Measurements from ENCODE around the gene LRRC49.
"Not testable (repeated sequence)": the region's sequence is repeated elsewhere in the genome, so short reads cannot be mapped to it uniquely, and the experiment has no call there.

Gene LRRC49

DNA sequence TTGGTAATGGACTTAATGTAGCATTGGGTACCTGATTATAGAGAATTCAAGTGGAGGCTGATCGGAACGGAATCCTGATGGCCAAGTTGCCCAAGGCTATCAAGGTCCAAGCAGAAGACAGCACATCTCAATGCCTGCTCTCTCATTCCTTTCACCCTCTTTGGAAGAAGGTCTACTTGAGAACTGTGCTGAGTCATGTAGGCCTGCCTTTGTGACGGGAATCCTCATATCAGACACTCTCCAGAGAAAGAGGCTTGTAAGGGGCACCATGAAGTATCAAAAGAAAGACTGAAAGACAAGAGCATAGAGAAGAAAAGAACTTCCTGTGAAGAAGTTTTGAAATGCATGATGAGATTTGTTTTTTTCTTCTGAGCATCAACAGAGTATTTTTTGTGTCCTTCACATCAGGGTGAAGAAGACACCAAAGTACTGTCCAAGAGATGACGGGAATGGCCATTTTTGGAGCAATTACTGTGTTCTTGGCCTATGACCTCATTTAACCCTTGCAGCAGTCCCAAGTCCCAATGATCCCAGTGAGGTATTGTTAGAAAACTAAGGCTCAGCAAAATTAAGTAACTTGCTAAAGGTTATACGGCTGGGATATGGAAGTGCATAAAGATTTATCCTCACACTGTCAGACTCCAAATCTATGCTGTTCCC lies 25.5 kb upstream of the LRRC49 start:
- DNase-seq (ENCODE audit: low read depth) = no peak

GRCh38 chr15:70867911-70868467 lies 24.6 kb upstream of the LRRC49 start:
- DNase-seq (ENCODE audit: low read depth) = no peak

DNA sequence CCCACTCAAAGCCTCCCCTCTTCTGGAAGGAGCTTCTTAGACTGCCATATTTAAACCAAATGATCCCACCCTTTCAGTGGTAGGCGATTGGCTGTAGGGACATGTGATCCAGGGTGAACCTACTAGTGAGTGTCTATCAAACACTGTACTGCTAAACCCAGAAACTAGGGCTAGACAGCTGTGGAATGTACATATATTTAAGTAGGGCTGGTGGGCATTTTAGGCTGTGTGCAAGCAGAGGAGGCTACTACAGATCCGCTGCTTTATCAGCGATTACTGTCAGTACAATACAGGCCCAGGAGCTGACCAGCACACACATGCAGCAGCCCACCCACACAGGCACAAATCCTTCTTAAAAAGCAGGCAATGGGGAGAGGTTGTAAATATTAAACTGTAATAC lies 23.3 kb upstream of the LRRC49 start:
- no peak for DNase-seq (ENCODE audit: low read depth)

- DNase-seq (ENCODE audit: low read depth) = no peak
Measured at GRCh38 chr15:70870051-70870450, 22.6 kb upstream of the LRRC49 start.

DNA sequence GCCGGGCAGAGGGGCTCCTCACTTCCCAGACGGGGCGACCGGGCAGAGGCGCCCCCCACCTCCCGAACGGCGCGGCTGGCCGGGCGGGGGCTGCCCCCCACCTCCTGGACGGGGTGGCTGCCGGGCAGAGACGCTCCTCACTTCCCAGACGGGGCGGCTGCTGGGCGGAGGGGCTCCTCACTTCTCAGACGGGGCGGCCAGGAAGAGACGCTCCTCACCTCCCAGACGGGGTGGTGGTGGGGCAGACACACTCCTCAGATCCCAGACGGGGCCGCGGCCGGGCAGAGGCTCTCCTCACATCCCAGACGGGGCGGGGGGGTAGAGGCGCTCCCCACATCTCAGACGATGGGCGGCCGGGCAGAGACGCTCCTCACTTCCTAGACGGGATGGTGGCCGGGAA lies 21.1 kb upstream of the LRRC49 start:
- DNase-seq (ENCODE audit: low read depth) = not testable (repeated sequence)

- DNase-seq (ENCODE audit: low read depth) = no peak
Measured at GRCh38 chr15:70873232-70874054, 19.2 kb upstream of the LRRC49 start.

DNA sequence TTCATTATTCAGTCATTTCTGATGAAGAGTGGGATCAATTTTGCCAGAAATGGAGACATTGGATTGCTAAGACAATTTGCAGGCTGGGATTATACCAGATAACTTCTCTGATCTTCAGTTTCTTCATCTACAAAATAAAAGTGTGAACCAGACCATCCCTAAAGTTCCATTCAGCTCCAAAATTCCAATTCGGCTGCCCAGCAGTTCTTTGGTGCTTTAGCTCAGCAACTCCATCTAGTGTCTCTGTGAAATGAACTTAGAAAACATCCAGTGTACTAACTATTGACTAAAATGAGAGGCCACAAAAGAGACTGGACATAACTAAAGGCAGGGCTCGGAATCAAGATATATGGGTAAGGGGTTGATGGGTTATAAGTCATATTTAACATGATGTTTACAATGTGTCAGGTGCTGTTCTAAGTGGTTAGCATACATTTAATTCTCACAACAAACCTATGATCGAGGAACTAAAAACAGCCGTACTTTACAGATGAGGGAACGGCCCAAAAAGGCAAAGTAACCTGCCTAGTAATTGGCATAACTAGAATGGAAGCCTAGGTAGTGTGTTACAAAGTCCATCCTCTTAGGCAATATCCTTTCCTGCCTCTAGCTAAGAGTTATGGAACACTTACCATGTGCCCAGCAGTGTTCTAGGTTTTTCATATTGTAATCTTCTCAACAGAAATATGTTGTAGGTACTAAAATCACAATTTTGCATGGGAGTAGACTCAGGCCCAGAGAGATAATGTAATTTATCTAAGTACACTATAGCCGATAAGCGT lies 17.4 kb upstream of the LRRC49 start:
- no peak for DNase-seq (ENCODE audit: low read depth)

DNA sequence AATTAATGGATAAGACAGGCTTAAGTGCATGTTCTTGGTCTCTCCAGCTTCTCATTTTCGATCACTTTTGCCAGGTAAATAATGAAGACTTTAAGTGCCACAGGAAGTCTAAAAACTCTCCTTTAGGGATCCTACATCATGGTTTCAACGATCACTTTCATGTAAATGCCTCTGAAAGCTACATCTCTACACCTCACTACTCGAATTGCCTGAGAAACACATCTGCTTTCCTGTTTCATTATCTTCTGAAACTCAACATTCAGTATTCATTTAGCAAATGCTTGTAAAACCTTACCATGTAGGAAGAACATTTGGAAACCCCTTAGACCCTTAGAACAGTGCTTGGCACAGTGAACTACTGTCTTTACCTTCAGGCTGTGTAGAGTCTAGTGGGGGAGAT lies 16.6 kb upstream of the LRRC49 start:
- DNase-seq (ENCODE audit: low read depth) = no peak

- DNase-seq (ENCODE audit: low read depth) = no peak
Measured at GRCh38 chr15:70876683-70877082, 15.9 kb upstream of the LRRC49 start.

- peak; percentile 85 for DNase-seq (ENCODE audit: low read depth)
Measured at GRCh38 chr15:70879401-70879800, 13.2 kb upstream of the LRRC49 start.

DNA sequence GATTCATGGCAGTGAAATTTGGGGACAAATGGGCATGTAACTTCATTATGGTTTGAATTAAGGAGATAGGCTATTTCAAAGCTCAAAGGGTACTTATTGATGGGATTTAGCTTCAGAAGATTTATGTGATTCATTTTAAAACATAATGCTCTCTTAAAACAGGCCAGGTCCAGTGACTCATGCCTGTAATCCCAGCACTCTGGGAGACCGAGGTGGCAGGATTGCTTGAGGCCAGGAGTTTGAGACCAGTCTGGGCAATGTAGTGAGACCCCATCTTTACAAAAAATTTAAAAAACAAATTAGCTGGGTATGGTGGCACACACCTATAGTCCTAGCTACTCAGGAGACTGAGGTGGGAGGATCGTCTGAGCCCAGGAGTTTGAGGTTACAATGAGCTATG lies 11.8 kb upstream of the LRRC49 start:
- DNase-seq (ENCODE audit: low read depth) = no peak

DNA sequence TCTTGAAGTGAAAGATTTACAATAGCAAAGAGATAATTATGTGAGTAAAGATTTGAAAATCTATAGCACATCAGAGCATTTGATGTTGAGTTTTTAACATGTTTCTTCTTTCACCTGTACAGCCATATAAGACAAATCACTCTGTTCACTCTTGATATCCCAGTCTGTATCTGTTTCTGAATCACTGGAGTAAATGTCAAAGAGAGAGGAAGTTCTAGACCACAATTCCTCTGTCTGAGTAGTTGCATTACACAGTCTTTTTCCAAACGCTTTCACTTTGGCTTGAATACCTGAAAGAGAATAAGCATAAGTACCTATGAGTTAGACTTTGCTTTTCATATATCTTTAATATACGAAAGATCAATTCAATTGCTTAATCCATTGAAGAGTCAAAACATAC lies 10.3 kb upstream of the LRRC49 start:
- no peak for DNase-seq (ENCODE audit: low read depth)

- DNase-seq (ENCODE audit: low read depth) = peak; percentile 64
Measured at GRCh38 chr15:70892912-70893560, 410 bp downstream of the LRRC49 start.

DNA sequence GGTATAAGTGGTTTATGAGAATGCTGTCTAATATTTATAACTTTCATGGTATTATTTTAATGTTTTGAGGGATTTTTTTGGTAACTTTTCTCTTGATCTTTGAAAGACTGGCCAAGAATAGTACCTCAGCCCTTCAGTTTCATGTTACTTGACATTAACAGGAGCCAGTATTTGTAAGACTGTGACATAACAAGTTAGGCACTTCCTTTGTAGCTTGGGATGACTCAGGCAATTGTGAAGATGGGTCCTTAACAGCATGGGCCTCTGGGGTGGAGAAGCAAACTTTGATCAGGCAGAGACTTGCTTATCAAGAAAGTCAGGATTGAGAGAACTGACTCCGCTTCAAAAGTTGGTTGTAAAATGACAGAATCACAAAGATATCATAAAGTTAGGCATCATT lies 9.5 kb downstream of the LRRC49 start:
- peak; percentile 59 for DNase-seq (ENCODE audit: low read depth)

DNA sequence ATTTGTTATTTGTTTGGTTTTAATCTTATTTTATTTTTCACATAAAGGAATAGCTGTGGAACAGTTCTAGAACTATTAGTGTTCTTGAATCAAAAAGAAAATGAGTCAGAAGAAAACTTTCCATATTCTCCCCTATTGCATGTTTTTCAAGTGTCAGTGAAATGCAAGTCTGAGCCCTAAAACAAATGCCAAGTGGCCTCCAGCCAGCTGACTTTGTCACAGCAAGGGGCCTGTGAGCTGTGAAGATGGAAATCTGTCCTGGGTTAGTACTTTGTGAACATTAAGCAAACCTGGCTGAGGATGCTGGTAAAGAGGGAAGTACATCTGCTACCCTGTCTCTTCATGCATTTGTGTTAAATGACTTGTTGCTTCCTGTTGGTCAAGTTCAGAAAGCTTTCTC lies 14.2 kb downstream of the LRRC49 start:
- no peak for DNase-seq (ENCODE audit: low read depth)

- DNase-seq (ENCODE audit: low read depth) = no peak
Measured at GRCh38 chr15:70907784-70908471, 15.3 kb downstream of the LRRC49 start.

GRCh38 chr15:70910958-70911357 lies 18.3 kb downstream of the LRRC49 start:
- DNase-seq (ENCODE audit: low read depth) = no peak

GRCh38 chr15:70912187-70912586 lies 19.6 kb downstream of the LRRC49 start:
- no peak for DNase-seq (ENCODE audit: low read depth)

GRCh38 chr15:70916531-70916930 lies 23.9 kb downstream of the LRRC49 start:
- no peak for DNase-seq (ENCODE audit: low read depth)

DNA sequence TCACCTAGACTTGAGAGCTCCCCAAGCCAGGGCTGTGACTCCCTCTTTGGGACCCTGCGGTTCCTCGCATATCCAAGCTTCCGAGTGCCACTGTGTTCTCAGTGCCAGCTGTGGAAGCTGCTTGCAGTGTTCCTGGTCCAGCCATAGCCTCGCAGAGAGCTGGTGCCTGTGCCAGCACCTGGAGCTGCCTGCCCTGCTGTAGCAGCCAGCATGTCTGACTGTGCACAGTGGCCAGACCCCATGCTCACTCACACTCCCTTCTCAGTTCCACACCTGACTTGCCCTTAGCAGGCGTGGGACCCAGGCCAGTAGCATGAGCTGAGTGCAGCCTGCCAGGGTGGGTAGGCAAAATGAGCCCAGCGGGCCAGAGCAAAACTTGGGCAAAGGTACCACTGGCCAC lies 25.3 kb downstream of the LRRC49 start:
- no peak for DNase-seq (ENCODE audit: low read depth)

GRCh38 chr15:70920981-70921696 lies 28.5 kb downstream of the LRRC49 start:
- no peak for DNase-seq (ENCODE audit: low read depth)

Data from HS-27A (cell line).